ENCODE measurements around the gene NT5DC2.

The NT5DC2 gene

DNA sequence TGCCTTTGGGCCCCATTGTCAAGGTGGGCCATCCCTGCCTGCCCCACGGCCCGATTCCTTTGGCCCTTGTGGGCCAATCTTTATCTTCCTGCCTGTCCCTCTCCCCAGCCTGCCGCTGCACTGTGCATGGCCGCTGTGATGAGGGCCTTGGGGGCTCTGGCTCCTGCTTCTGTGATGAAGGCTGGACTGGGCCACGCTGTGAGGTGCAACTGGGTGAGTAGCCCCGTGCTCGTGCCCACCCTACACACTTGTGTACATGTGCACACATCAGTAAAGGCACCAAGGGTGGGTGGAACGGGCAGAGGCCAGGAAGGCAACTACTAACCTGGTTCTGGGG, 12.2 kb downstream of the NT5DC2 start:
- no peak overlapping the region for H3K27ac ChIP-seq
- TF ChIP-seq CTCF (conservative IDR thresholded peaks at IDR 0.05) = no peak

GRCh38 chr3:52520716-52521487, 12.8 kb downstream of the NT5DC2 start:
- H3K27ac ChIP-seq = no peak overlapping the region
- no peak for TF ChIP-seq CTCF (conservative IDR thresholded peaks at IDR 0.05)

GRCh38 chr3:52520141-52520667, 13.5 kb downstream of the NT5DC2 start:
- H3K27ac ChIP-seq = no peak overlapping the region
- no peak for TF ChIP-seq CTCF (conservative IDR thresholded peaks at IDR 0.05)

DNA sequence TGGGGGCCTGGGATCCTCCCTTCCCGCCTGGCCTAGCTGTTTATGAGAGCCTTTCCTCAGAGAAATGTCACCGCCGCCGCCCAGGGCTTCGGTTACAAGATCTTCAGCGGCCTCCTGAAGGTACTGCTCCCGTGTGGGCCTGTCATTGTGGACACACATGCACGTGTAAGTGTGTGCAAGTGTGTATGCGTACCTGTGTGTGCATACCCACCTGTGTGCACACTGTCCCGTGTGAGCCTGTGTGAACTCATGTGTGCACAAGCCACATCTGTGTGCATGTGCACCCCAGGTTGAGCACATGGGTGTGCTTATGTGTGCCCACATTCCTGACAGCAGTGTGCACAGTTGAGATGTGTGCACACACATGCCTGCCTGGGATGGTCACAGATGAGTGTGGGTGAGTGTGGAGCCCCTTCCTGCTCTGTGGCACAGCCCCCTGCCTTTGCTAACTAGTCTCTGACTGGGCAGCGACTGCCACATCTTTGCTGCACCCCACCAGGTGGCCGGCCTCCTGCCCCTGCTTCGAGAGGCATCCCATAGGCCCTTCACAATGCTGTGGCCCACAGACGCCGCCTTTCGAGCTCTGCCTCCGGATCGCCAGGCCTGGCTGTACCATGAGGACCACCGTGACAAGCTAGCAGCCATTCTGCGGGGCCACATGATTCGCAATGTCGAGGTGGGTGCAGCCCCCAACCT, 14.1 kb downstream of the NT5DC2 start:
- no peak for TF ChIP-seq CTCF (conservative IDR thresholded peaks at IDR 0.05)
- no peak overlapping the region for H3K27ac ChIP-seq

DNA sequence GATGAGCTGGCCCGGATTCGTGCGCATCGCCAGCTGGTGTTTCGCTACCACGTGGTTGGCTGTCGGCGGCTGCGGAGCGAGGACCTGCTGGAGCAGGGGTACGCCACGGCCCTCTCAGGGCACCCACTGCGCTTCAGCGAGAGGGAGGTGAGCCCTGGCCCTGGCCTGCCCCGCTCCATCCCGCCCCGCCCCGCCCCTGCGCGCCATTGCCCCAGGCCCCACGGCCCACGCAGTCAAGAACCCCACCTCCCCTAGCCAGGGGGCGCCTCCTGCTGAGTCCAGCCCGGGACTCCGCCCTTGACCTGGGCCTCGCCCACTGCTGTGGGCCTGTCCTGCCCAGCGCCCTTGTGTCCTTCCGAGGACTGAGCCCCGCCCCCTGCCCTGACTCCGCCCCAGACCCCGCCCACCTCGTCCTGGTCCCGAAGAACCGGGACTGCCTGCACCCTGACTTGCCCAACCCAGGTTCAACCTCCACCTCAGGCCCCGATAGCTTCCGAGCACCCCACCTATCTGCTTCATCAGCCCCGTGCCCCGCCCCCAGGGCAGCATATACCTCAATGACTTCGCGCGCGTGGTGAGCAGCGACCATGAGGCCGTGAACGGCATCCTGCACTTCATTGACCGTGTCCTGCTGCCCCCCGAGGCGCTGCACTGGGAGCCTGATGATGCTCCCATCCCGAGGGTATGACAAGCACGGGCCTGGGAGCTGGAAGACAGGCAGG, 14.8 kb downstream of the NT5DC2 start:
- no peak for TF ChIP-seq CTCF (conservative IDR thresholded peaks at IDR 0.05)
- no peak overlapping the region for H3K27ac ChIP-seq

DNA sequence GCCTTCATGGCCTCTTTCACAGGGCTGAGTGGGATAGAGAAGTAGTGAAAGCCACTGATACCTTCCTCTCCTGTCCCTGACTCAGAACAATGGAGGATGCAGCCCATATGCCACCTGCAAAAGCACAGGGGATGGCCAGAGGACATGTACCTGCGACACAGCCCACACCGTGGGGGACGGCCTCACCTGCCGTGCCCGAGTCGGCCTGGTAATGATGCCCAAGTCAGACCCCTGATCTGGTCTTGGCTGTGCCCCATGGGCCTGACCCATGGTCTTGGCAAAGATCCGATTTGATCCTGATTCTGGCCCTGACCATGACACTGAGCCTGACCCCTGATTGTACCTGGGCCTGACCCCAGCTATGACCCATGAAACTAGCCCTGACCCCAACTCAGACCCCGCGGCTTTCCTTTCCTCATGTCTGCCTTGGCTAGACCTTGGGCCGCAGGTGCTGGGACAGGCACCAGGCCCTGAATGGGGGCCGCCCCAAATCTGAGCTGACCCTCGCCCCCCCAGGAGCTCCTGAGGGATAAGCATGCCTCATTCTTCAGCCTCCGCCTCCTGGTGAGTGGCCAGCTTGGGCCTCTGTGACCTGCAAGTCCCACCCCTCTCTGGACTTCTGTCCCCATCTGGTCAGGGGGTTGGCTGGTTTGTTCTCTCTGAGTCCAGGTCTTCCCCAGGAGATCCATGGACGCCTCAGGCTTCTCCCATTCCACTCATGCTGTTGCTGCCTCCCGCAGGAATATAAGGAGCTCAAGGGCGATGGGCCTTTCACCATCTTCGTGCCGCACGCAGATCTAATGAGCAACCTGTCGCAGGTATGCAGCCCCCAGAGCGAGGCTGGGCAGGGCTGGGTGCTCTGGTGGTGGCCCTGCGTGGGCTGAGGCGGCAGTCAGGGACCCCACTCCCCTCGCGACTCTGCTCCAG, 15.6 kb downstream of the NT5DC2 start:
- TF ChIP-seq CTCF (conservative IDR thresholded peaks at IDR 0.05) = no peak

More for the DNA sequence above, 15.6 kb downstream of the NT5DC2 start:
- no peak overlapping the region for H3K27ac ChIP-seq

Measured in VCaP (cell line).